PC-9 (cell line): ENCODE results near the gene PCDH12. TPM values are rescaled to one million over a fixed set of nuclear protein-coding genes. Genes with fewer than 3 reads are reported as not detected.

ENCODE experiments used
- BruUV-seq: library from RNA; stranded (reverse); fragments of 400-500 nt; replicated peaks from 2 replicates; lab custom pipeline; 2021; lab: Mats Ljungman, UMichigan
- CTCF ChIA-PET: fragments of 300-600 bp; sonication (Branson Sonifier 250); formaldehyde crosslinking; loops from one replicate; lab custom pipeline; 2022; ENCODE audit warnings: antibody characterized with exemption; lab: Charles Lee
- POLR2A ChIA-PET: fragments of 300-600 bp; sonication (Branson Sonifier 250); formaldehyde crosslinking; loops from one replicate; lab custom pipeline; 2022; ENCODE audit warnings: antibody characterized with exemption; ENCODE audit not compliant: unreplicated experiment; lab: Charles Lee
- DNase-seq, 2 experiments: peaks; one replicate each; pipeline versions ENCODE4 v3.0.0 to v3.0.0-alpha.2; 2015 to 2022; ENCODE audit warnings: mixed read lengths in 1 of 2
- H2AFZ ChIP-seq: fragments of 200-600 bp; sonication (generic); 2 replicates; pipeline ENCODE4 v1.8.1; 2017; ENCODE audit warnings: antibody characterized with exemption
- H3F3A ChIP-seq: fragments of 200-600 bp; sonication (generic); 2 replicates; pipeline ENCODE4 v1.8.1; 2017; ENCODE audit warnings: antibody characterized with exemption, mild to moderate bottlenecking, low read depth; ENCODE audit not compliant: insufficient read depth
- H3K27ac ChIP-seq: fragments of 200-600 bp; sonication (generic); 2 replicates; pipeline ENCODE4 v1.6.1; 2016; ENCODE audit warnings: mixed run types
- H3K27me3 ChIP-seq: fragments of 200-600 bp; sonication (generic); 2 replicates; pipeline ENCODE4 v1.6.1; 2016; ENCODE audit warnings: low read depth, mixed run types; ENCODE audit not compliant: insufficient read depth
- H3K36me3 ChIP-seq: fragments of 200-600 bp; sonication (generic); 2 replicates; pipeline ENCODE4 v1.6.1; 2016; ENCODE audit warnings: low read depth, mixed run types
- H3K4me1 ChIP-seq: fragments of 200-600 bp; sonication (generic); replicated peaks from 2 replicates; pipeline ENCODE4 v1.6.1; 2016; ENCODE audit warnings: mixed run types; ENCODE audit not compliant: insufficient read depth
- H3K4me2 ChIP-seq: fragments of 200-600 bp; sonication (generic); 2 replicates; pipeline ENCODE4 v1.6.1; 2017; ENCODE audit warnings: mixed run types
- H3K4me3 ChIP-seq: fragments of 200-600 bp; sonication (generic); 2 replicates; pipeline ENCODE4 v1.6.1; 2016; ENCODE audit warnings: mixed run types
- H3K79me2 ChIP-seq: fragments of 200-600 bp; sonication (generic); 2 replicates; pipeline ENCODE4 v1.6.1; 2017; ENCODE audit warnings: low read depth, mixed run types
- H3K9me2 ChIP-seq: fragments of 200-600 bp; sonication (generic); 2 replicates; pipeline ENCODE4 v1.8.1; 2017; ENCODE audit warnings: mild to moderate bottlenecking; ENCODE audit not compliant: insufficient read depth
- H3K9me3 ChIP-seq: fragments of 200-600 bp; sonication (generic); 2 replicates; pipeline ENCODE4 v1.8.1; 2016; ENCODE audit warnings: low read depth; ENCODE audit not compliant: insufficient read depth
- H4K20me1 ChIP-seq: fragments of 200-600 bp; sonication (generic); 2 replicates; pipeline ENCODE4 v1.8.1; 2017; ENCODE audit not compliant: insufficient read depth
- EZH2 ChIP-seq: fragments of 200-600 bp; sonication (generic); IDR thresholded peaks from 2 replicates; pipeline ENCODE4 v1.8.0; 2017; ENCODE audit warnings: antibody characterized with exemption, low read depth
- intact Hi-C: fragments of 100-400 bp; cut with micrococcal nuclease; formaldehyde crosslinking; loops from one replicate; pipeline ENCODE4 v1.10.0; 2022; ENCODE audit not compliant: unreplicated experiment
- total RNA-seq: library from RNA; stranded (reverse); gene quantifications from 2 replicates; pipeline ENCODE4 v1.2.3, GENCODE V29; 2021
- TF ChIP-seq, protein P1 (sequence below): fragments of 200-600 bp; sonication (generic); conservative IDR thresholded peaks from 2 replicates; pipeline ENCODE4 v1.6.1; 2017; ENCODE audit warnings: mixed run types, antibody characterized with exemption, mild to moderate bottlenecking, moderate library complexity

PCDH12 gene
- total RNA-seq, 1 experiment from 2014 or later: not detected

DNA sequence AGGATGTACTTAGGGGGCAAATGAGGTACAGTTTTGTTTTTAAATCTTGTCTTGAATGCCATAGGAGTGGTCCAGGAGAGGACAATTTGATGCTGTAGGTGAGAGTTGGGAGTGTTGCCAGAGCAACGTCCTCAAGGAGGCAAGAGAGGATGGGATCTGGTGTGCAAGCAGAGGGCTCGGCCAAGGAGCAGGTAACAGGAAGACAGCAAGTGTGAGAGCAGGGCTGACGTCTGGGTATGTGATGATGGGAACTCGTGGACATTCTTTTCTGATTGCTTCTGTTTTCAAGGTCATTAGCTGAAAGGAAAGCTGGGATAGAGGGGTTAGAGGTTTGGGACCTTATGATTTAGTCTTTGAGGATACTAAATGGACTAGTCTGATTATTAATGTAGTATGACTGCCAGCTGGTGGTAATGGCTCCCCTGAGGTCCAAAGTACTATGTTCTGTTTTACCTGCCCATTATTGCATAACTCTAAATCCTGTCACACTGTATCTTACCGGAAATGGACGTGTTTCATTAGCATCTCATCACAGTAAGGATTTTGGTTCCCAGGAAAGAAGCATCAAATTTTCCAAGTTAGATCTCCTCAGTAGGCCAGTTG is 39.5 kb upstream of the PCDH12 start:
- DNase-seq: no peak
- H3K9me3 ChIP-seq: no peaks in the 10 kb centered on the region
- no peaks in the 10 kb centered on the region for H3K27me3 ChIP-seq
- BruUV-seq: no TSS peak
- H4K20me1 ChIP-seq: no peaks in the 10 kb centered on the region
- H3F3A ChIP-seq: peaks cover 23% of the 10 kb centered on the region; the same call in 1 of the 2 replicates
- H3K4me1 ChIP-seq: no peaks in the 10 kb centered on the region
- H3K27ac ChIP-seq: no peak overlapping the region
- H3K36me3 ChIP-seq: peaks cover 13% of the 10 kb centered on the region
- H2AFZ ChIP-seq: no peak overlapping the region
- intact Hi-C loops: no loop called here
- H3K79me2 ChIP-seq: no peaks in the 10 kb centered on the region
- ChIA-PET POLR2A (no interaction called here), CTCF (interaction anchor here (0.6 to 0.7 kb wide), 2 partner anchors 116 to 241 kb away, joined by 3 to 7 read pairs; no protein-coding TSS in a partner anchor)
- TF ChIP-seq, protein P1, sequence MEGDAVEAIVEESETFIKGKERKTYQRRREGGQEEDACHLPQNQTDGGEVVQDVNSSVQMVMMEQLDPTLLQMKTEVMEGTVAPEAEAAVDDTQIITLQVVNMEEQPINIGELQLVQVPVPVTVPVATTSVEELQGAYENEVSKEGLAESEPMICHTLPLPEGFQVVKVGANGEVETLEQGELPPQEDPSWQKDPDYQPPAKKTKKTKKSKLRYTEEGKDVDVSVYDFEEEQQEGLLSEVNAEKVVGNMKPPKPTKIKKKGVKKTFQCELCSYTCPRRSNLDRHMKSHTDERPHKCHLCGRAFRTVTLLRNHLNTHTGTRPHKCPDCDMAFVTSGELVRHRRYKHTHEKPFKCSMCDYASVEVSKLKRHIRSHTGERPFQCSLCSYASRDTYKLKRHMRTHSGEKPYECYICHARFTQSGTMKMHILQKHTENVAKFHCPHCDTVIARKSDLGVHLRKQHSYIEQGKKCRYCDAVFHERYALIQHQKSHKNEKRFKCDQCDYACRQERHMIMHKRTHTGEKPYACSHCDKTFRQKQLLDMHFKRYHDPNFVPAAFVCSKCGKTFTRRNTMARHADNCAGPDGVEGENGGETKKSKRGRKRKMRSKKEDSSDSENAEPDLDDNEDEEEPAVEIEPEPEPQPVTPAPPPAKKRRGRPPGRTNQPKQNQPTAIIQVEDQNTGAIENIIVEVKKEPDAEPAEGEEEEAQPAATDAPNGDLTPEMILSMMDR: no peak
- no peak for TF ChIP-seq EZH2
- H3K9me2 ChIP-seq: no peaks in the 10 kb centered on the region
- H3K4me2 ChIP-seq: no peak overlapping the region
- no peak overlapping the region for H3K4me3 ChIP-seq

DNA sequence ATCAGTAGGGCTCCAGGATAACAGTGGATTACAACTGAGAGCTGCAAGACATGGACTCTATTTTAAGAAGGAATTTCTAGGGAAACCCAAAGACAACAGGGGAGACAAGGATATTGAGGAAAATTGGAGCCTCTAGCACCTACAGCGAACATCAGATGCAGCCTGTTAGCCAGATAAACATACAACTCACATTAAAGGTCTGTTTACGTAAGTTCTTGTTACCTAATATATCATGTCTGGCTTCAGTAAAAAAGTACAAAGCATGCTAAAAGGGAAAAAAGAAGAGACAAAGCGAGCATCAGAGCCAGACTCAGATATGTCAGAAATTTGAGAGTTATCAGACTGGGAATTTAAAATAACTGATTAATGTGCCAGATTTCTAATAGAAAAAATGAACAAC is 37.7 kb upstream of the PCDH12 start:
- BruUV-seq: no TSS peak
- H3K27ac ChIP-seq: no peak overlapping the region
- H3F3A ChIP-seq: peaks cover 9% of the 10 kb centered on the region; the same call in 1 of the 2 replicates
- POLR2A ChIA-PET: no interaction called here
- no peak overlapping the region for H3K4me2 ChIP-seq
- intact Hi-C loops: no loop called here
- TF ChIP-seq, protein P1: no peak
- no peak for TF ChIP-seq EZH2
- no peak overlapping the region for H3K4me3 ChIP-seq
- no peaks in the 10 kb centered on the region for H4K20me1 ChIP-seq
- no peaks in the 10 kb centered on the region for H3K79me2 ChIP-seq
- H3K4me1 ChIP-seq: no peaks in the 10 kb centered on the region
- no peaks in the 10 kb centered on the region for H3K9me2 ChIP-seq
- H2AFZ ChIP-seq: no peak overlapping the region
- no peak for DNase-seq
- no peaks in the 10 kb centered on the region for H3K9me3 ChIP-seq
- CTCF ChIA-PET: no interaction called here
- H3K27me3 ChIP-seq: no peaks in the 10 kb centered on the region
- peaks cover 8% of the 10 kb centered on the region for H3K36me3 ChIP-seq

DNA sequence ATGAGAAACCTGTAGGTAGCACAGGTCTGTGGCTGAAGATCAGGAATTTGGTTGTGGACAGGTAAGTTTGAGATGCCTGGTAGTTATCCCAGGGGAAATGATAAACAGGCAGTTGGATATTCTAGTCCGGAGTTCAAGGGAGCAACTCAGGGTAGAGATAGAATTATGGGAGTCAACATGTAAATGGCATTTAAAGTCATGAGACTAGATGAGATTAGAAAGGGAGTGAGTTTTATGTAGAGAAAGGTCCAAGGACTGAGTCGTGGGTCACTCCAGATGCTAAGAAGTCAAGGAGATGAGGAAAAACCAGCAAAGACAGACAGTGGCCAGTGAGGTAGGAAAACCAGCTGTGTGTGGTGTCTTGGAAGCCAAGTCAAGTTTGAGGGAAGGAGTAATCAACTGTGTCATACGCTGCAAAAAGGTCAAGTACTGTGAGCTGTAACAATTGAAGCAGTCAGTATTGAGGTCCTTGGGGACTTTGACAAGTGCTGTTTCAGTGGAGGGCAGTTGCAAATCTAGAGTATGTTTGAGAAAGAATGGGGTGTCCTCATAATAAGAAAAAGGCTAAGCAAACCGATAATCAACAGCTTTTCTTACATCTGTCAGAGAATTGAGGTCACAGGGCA is 36.6 kb upstream of the PCDH12 start:
- H3K36me3 ChIP-seq: peaks cover 8% of the 10 kb centered on the region
- ChIA-PET POLR2A (interaction anchor here (0.8 kb wide), 1 partner anchor 461 kb away, joined by 3 read pairs; no protein-coding TSS in a partner anchor), CTCF (interaction anchor here (0.7 kb wide), 1 partner anchor 23 kb away, joined by 4 read pairs; no protein-coding TSS in a partner anchor)

More for the DNA sequence above, 36.6 kb upstream of the PCDH12 start:
- no peaks in the 10 kb centered on the region for H3K4me1 ChIP-seq
- no peaks in the 10 kb centered on the region for H4K20me1 ChIP-seq
- no peak overlapping the region for H2AFZ ChIP-seq
- no peak overlapping the region for H3K27ac ChIP-seq
- BruUV-seq: no TSS peak
- H3K27me3 ChIP-seq: no peaks in the 10 kb centered on the region
- no peak for TF ChIP-seq EZH2
- TF ChIP-seq, protein P1: no peak
- H3K9me2 ChIP-seq: no peaks in the 10 kb centered on the region
- 0 out of 2 replicates have a peak, but pooled peaks cover 3% of the 10 kb centered on the region for H3F3A ChIP-seq
- intact Hi-C loops: loop anchor here (5.0 kb wide), 1 partner anchor 703 kb away; no protein-coding TSS in a partner anchor
- no peak for DNase-seq
- no peaks in the 10 kb centered on the region for H3K9me3 ChIP-seq
- no peaks in the 10 kb centered on the region for H3K79me2 ChIP-seq
- no peak overlapping the region for H3K4me2 ChIP-seq
- no peak overlapping the region for H3K4me3 ChIP-seq
